Lung (tissue), 12 donors: ENCODE measurements around the gene MUC6. TPM values are rescaled to one million over a fixed set of nuclear protein-coding genes. Genes with fewer than 3 reads are reported as not detected.

ENCODE experiments used
- ATAC-seq: fragments of 200-7000 bp; cut with Tn5 transposase; one replicate; pipeline ENCODE4 v1.9.1; 2020; ENCODE audit warnings: moderate number of reproducible peaks; ENCODE audit not compliant: insufficient read depth, low FRiP score
- DNase-seq, 3 donors: peaks; one replicate each; pipeline ENCODE4 v3.0.0-alpha.2; 2013 to 2017
- H3K27ac ChIP-seq, 2 donors: one replicate each; pipeline ENCODE4 v1.5.1; 2013; ENCODE audit warnings: mild to moderate bottlenecking in 2 of 2, moderate library complexity in 2 of 2, control low read depth in 1 of 2, inconsistent platforms in 1 of 2, low read depth in 1 of 2, low read length in 1 of 2
- H3K27me3 ChIP-seq, 3 donors: one replicate each; pipeline ENCODE4 v1.5.1; 2013; ENCODE audit warnings: low read length in 2 of 3; ENCODE audit not compliant: control insufficient read depth in 3 of 3, insufficient read depth in 3 of 3
- H3K36me3 ChIP-seq, 4 donors: one replicate each; pipeline ENCODE4 v1.5.1; 2013; ENCODE audit warnings: low read length in 4 of 4, mild to moderate bottlenecking in 1 of 4, moderate library complexity in 1 of 4; ENCODE audit not compliant: control insufficient read depth in 4 of 4, insufficient read depth in 4 of 4
- H3K4me1 ChIP-seq, 5 donors: one replicate each; pipeline ENCODE4 v1.5.1; 2013; ENCODE audit warnings: low read length in 5 of 5, mild to moderate bottlenecking in 2 of 5, moderate library complexity in 1 of 5; ENCODE audit not compliant: control insufficient read depth in 5 of 5, insufficient read depth in 5 of 5
- H3K4me3 ChIP-seq: one replicate; pipeline ENCODE4 v1.5.1; 2013; ENCODE audit warnings: mild to moderate bottlenecking, control low read depth, moderate library complexity
- H3K9ac ChIP-seq, 2 donors: one replicate each; pipeline ENCODE4 v1.5.1; 2013; ENCODE audit warnings: low read length in 2 of 2, control low read depth in 1 of 2; ENCODE audit not compliant: insufficient read depth in 1 of 2
- H3K9me3 ChIP-seq, 4 donors: one replicate each; pipeline ENCODE4 v1.5.1; 2013; ENCODE audit warnings: low read length in 3 of 4, mild to moderate bottlenecking in 1 of 4, moderate library complexity in 1 of 4; ENCODE audit not compliant: control insufficient read depth in 4 of 4, insufficient read depth in 3 of 4
- WGBS, 2 donors: extraction: QIAGEN DNeasy Blood & Tissue Kit; methylation state at CpG; one replicate each; pipeline ENCODE4 v1.1.7; 2013; 5-methylcytosine and 5-hydroxymethylcytosine counted together
- polyA plus RNA-seq, 2 donors: library from polyadenylated mRNA; stranded (reverse); fragments of 200-250 nt; gene quantifications; one replicate each; pipeline ENCODE4 v1.2.1, GENCODE V29; 2013
- total RNA-seq, 2 donors: library from RNA; depleted of rRNA in 1 of 2; stranded (reverse); fragments of >200 nt in 1 of 2; gene quantifications; one replicate each; pipeline ENCODE4 v1.2.1, GENCODE V29; 2014 to 2021
- TF ChIP-seq, protein P1 (sequence below): IDR thresholded peaks from 2 replicates; pipeline ENCODE4 v1.5.1; 2012; ENCODE audit warnings: mild to moderate bottlenecking; ENCODE audit errors: control extremely low read depth, extremely low read depth
- donor health status: control.
- donor health status: control.
- donor health status: Bipolar disorder and iron deficiency.
- donor health status: healthy.
- donor health status: DM: yes; HTN: yes; CAD: no.

The MUC6 gene
- total and polyA plus RNA-seq, 4 donors = 0.01 to 0.92 (median 0.06) TPM; not detected in 1

DNA sequence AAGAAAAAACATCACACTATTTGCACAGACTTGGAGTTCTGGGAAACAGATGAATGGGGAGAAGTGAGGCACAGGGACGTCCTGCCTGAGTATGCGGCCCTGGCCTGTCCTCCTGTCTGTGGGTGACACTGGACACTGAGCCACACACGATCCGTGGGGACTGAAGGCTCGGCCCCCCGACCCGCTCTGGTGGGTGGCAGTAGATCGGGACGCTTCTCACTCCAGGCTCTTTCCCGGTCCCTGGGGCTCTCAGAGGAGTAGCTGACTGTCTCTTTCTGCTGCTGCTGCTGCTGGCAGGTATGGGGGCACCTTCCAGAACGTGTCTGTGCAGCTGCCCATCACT is 27.7 kb downstream of the MUC6 start:
- Histone ChIP-seq H3K27ac (no peak overlapping the region), H3K36me3 (peaks cover 13 to 81% (median 17%) of the 10 kb centered on the region in 4 donors), H3K4me3 (no peak overlapping the region), H3K27me3 (no peaks in the 10 kb centered on the region), H3K4me1 (no peaks in the 10 kb centered on the region), H3K9me3 (no peaks in the 10 kb centered on the region), H3K9ac (no peak overlapping the region)
- 92 to 96% methylated on average over 11 of the region's 11 CpGs for WGBS, 2 donors
- ATAC-seq (no peak), DNase-seq (no peak)
- TF ChIP-seq, protein P1, sequence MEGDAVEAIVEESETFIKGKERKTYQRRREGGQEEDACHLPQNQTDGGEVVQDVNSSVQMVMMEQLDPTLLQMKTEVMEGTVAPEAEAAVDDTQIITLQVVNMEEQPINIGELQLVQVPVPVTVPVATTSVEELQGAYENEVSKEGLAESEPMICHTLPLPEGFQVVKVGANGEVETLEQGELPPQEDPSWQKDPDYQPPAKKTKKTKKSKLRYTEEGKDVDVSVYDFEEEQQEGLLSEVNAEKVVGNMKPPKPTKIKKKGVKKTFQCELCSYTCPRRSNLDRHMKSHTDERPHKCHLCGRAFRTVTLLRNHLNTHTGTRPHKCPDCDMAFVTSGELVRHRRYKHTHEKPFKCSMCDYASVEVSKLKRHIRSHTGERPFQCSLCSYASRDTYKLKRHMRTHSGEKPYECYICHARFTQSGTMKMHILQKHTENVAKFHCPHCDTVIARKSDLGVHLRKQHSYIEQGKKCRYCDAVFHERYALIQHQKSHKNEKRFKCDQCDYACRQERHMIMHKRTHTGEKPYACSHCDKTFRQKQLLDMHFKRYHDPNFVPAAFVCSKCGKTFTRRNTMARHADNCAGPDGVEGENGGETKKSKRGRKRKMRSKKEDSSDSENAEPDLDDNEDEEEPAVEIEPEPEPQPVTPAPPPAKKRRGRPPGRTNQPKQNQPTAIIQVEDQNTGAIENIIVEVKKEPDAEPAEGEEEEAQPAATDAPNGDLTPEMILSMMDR = no peak

DNA sequence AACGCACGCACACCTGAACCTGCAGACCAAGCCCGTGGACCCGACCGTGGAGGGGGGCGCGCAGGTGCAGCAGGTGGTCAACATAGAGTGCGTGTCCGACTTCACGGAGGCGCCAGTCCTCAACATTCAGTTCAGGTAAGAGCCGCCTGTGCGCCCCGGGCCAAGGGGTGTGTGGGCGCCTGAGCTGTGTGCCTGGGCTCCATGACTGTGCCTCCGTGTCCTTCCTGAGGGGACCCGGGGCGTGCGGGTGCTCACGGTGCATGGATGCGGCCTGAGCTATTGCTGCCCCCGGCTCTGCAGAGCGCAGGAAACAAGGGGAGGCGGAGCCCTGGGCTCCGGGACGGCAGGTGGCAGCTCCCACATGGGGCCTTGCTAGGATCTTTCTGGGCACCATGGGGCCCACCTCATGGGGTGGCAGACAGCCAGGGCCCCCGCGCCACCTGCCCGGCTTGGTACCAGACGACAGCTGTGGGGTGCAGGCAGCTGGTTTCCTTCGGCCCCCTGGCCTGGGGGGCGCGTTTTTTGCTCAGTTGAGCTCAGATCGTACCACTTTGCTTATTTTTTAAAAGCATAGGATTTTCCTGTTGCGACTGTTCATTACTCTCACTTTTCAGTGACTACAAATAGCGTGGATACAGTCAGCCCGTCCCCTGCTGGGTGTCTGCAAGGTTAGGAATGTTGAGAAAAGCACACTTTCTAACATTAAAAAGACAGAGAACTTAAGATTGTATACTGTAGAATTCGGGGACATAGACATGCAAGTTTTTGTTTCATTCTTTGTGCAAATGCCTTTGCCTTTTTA is 28.3 kb downstream of the MUC6 start:
- Histone ChIP-seq H3K4me1 (no peaks in the 10 kb centered on the region), H3K9me3 (no peaks in the 10 kb centered on the region), H3K27ac (no peak overlapping the region), H3K9ac (no peak overlapping the region), H3K36me3 (peaks cover 13 to 79% (median 19%) of the 10 kb centered on the region in 4 donors), H3K27me3 (no peaks in the 10 kb centered on the region), H3K4me3 (no peak overlapping the region)
- DNase-seq = no peak
- TF ChIP-seq, protein P1 = no peak
- ATAC-seq = no peak
- WGBS, 2 donors = 94 to 96% methylated on average over 35 to 38 of the region's 38 CpGs

- no peak for DNase-seq
- TF ChIP-seq, protein P1 = no peak
- no peak overlapping the region for H3K27ac ChIP-seq
- WGBS, 2 donors = 92 to 95% methylated on average over 7 to 10 of the region's 10 CpGs
- H3K9ac ChIP-seq = no peak overlapping the region
- no peaks in the 10 kb centered on the region for H3K9me3 ChIP-seq
- no peaks in the 10 kb centered on the region for H3K4me1 ChIP-seq
- H3K4me3 ChIP-seq = no peak overlapping the region
- no peak for ATAC-seq
- peaks cover 13 to 83% (median 19%) of the 10 kb centered on the region in 4 donors for H3K36me3 ChIP-seq
- no peaks in the 10 kb centered on the region for H3K27me3 ChIP-seq
Observed at GRCh38 chr11:1007279-1007678, 29.2 kb downstream of the MUC6 start.
